MM.1S (cell line): ENCODE results near the gene ARID5A.

ENCODE experiments used
- DNase-seq: peaks from one replicate; pipeline ENCODE4 v3.0.0-alpha.2; 2015
- H2AFZ ChIP-seq: fragments of 300-600 bp; sonication (generic); 2 replicates; pipeline ENCODE4 v1.6.0; 2016; ENCODE audit warnings: antibody characterized with exemption, low read length
- H3F3A ChIP-seq: fragments of 300-600 bp; sonication (generic); 2 replicates; pipeline ENCODE4 v1.6.1; 2016; ENCODE audit warnings: mild to moderate bottlenecking, antibody characterized with exemption, low read length, moderate library complexity, mixed read lengths; ENCODE audit not compliant: insufficient read depth
- H3K27ac ChIP-seq: fragments of 300-600 bp; sonication (generic); 2 replicates; pipeline ENCODE4 v1.5.1; 2016; ENCODE audit warnings: mild to moderate bottlenecking, low read length
- H3K27me3 ChIP-seq: fragments of 300-600 bp; sonication (generic); replicated peaks from 2 replicates; pipeline ENCODE4 v1.6.0; 2016; ENCODE audit warnings: low read length; ENCODE audit not compliant: insufficient read depth
- H3K36me3 ChIP-seq: fragments of 300-600 bp; sonication (generic); replicated peaks from 2 replicates; pipeline ENCODE4 v1.6.1; 2016; ENCODE audit warnings: mild to moderate bottlenecking, low read length, mixed read lengths; ENCODE audit not compliant: insufficient read depth
- H3K4me1 ChIP-seq: fragments of 300-600 bp; sonication (generic); 2 replicates; pipeline ENCODE4 v1.6.1; 2016; ENCODE audit warnings: low read length, mixed read lengths
- H3K4me2 ChIP-seq: fragments of 300-600 bp; sonication (generic); 2 replicates; pipeline ENCODE4 v1.6.0; 2016; ENCODE audit warnings: low read depth, low read length
- H3K4me3 ChIP-seq: fragments of 300-600 bp; sonication (generic); 2 replicates; pipeline ENCODE4 v1.5.1; 2016; ENCODE audit warnings: low read length, mixed read lengths
- H3K79me2 ChIP-seq: fragments of 300-600 bp; sonication (generic); 2 replicates; pipeline ENCODE4 v1.6.1; 2016; ENCODE audit warnings: mixed run types, low read length, mixed read lengths
- H3K9ac ChIP-seq: fragments of 300-600 bp; sonication (generic); 2 replicates; pipeline ENCODE4 v1.6.1; 2016; ENCODE audit warnings: low read length, mixed read lengths
- H3K9me2 ChIP-seq: fragments of 300-600 bp; sonication (generic); replicated peaks from 2 replicates; pipeline ENCODE4 v1.6.1; 2016; ENCODE audit warnings: mild to moderate bottlenecking, low read length, mixed read lengths; ENCODE audit not compliant: insufficient read depth
- H3K9me3 ChIP-seq: fragments of 300-600 bp; sonication (generic); replicated peaks from 2 replicates; pipeline ENCODE4 v1.6.1; 2016; ENCODE audit warnings: mild to moderate bottlenecking, low read length, mixed read lengths; ENCODE audit not compliant: insufficient read depth
- H4K20me1 ChIP-seq: fragments of 300-600 bp; sonication (generic); 2 replicates; pipeline ENCODE4 v1.6.1; 2016; ENCODE audit warnings: mild to moderate bottlenecking, low read length, moderate library complexity, mixed read lengths; ENCODE audit not compliant: insufficient read depth
- CTCF ChIP-seq: fragments of 300-600 bp; sonication (generic); IDR thresholded peaks from 2 replicates; pipeline ENCODE4 v1.5.1; 2016; ENCODE audit warnings: antibody characterized with exemption, low read length, mixed read lengths
- EZH2 ChIP-seq: fragments of 300-600 bp; sonication (generic); optimal IDR thresholded peaks from 2 replicates; pipeline ENCODE3; 2017; ENCODE audit warnings: low read depth, mild to moderate bottlenecking, antibody characterized with exemption, low read length, mixed read lengths
- EZH2phosphoT487 ChIP-seq: fragments of 300-600 bp; sonication (generic); IDR thresholded peaks from 2 replicates; pipeline ENCODE4 v1.6.1; 2018; ENCODE audit warnings: antibody characterized with exemption, low read length

The ARID5A gene

GRCh38 chr2:96530144-96530430, 6.5 kb upstream of the ARID5A start:
- H3K9me2 ChIP-seq = no peaks in the 10 kb centered on the region
- no peak overlapping the region for H2AFZ ChIP-seq
- peaks cover 79% of the 10 kb centered on the region for H3K4me1 ChIP-seq
- H3K9ac ChIP-seq = no peak overlapping the region
- H4K20me1 ChIP-seq = no peaks in the 10 kb centered on the region
- H3K4me3 ChIP-seq = no peak overlapping the region
- no peaks in the 10 kb centered on the region for H3K9me3 ChIP-seq
- no peak for TF ChIP-seq EZH2
- no peak for TF ChIP-seq EZH2phosphoT487
- TF ChIP-seq CTCF = no peak
- H3K27me3 ChIP-seq = no peaks in the 10 kb centered on the region
- H3K4me2 ChIP-seq = no peak overlapping the region
- no peak for DNase-seq
- H3K79me2 ChIP-seq = peaks cover 20% of the 10 kb centered on the region
- no peaks in the 10 kb centered on the region for H3K36me3 ChIP-seq
- peaks cover 72% of the 10 kb centered on the region for H3F3A ChIP-seq
- no peak overlapping the region for H3K27ac ChIP-seq

GRCh38 chr2:96530474-96531357, 5.8 kb upstream of the ARID5A start:
- Histone ChIP-seq H3K4me2 (peak overlapping the region; percentile 91; the same call in 1 of the 2 replicates), H2AFZ (no peak overlapping the region), H3K9ac (peak overlapping the region; percentile 92; the same call in 1 of the 2 replicates), H3K27ac (peak overlapping the region; percentile 96; the same call in 1 of the 2 replicates), H3K9me3 (no peaks in the 10 kb centered on the region), H3K36me3 (no peaks in the 10 kb centered on the region), H3K9me2 (no peaks in the 10 kb centered on the region), H3K79me2 (peaks cover 25% of the 10 kb centered on the region), H3F3A (peaks cover 70% of the 10 kb centered on the region), H3K27me3 (no peaks in the 10 kb centered on the region), H4K20me1 (no peaks in the 10 kb centered on the region), H3K4me1 (peaks cover 79% of the 10 kb centered on the region), H3K4me3 (no peak overlapping the region)
- no peak for DNase-seq
- TF ChIP-seq EZH2 (no peak), CTCF (no peak), EZH2phosphoT487 (no peak)

GRCh38 chr2:96531366-96531765, 5.2 kb upstream of the ARID5A start:
- H2AFZ ChIP-seq = 0 out of 2 replicates have a peak overlapping the region, but pooled peaks have one; percentile 1

More at GRCh38 chr2:96531366-96531765, 5.2 kb upstream of the ARID5A start:
- peak overlapping the region; percentile 96 for H3K27ac ChIP-seq
- H3K79me2 ChIP-seq = peaks cover 25% of the 10 kb centered on the region
- DNase-seq = no peak
- H3K27me3 ChIP-seq = no peaks in the 10 kb centered on the region
- no peaks in the 10 kb centered on the region for H3K9me2 ChIP-seq
- H3K4me2 ChIP-seq = peak overlapping the region; percentile 91
- peak overlapping the region; percentile 60 for H3K4me3 ChIP-seq
- no peaks in the 10 kb centered on the region for H4K20me1 ChIP-seq
- no peaks in the 10 kb centered on the region for H3K9me3 ChIP-seq
- H3K4me1 ChIP-seq = peaks cover 81% of the 10 kb centered on the region
- TF ChIP-seq EZH2phosphoT487 (no peak), EZH2 (no peak), CTCF (no peak)
- peak overlapping the region; percentile 92 for H3K9ac ChIP-seq
- H3F3A ChIP-seq = peaks cover 70% of the 10 kb centered on the region
- H3K36me3 ChIP-seq = no peaks in the 10 kb centered on the region
